IMR-90 (cell line): ENCODE data around the gene SESN1. TPM values are rescaled to one million over a fixed set of nuclear protein-coding genes. Genes with fewer than 3 reads are reported as not detected.

Source experiments
- ATAC-seq: fragments of 200-7000 bp; cut with Tn5 transposase; 2 replicates; pipeline ENCODE4 v1.9.1; 2020; ENCODE audit warnings: low read depth, mild to moderate bottlenecking, moderate library complexity
- BruUV-seq: library from RNA; stranded (reverse); fragments of 400-500 nt; replicated peaks from 2 replicates; lab custom pipeline; 2021; lab: Mats Ljungman, UMichigan
- CTCF ChIA-PET: fragments of 300-600 bp; formaldehyde crosslinking; extraction: SDS; loops from one replicate; lab custom pipeline; 2021; ENCODE audit warnings: antibody characterized with exemption; lab: Yijun Ruan, JAX
- POLR2A ChIA-PET: fragments of 300-600 bp; sonication (Branson Sonifier 250); formaldehyde crosslinking; loops from one replicate; lab custom pipeline; 2022; ENCODE audit warnings: antibody characterized with exemption; ENCODE audit not compliant: unreplicated experiment; lab: Charles Lee
- DNase-seq: peaks from one replicate; pipeline ENCODE4 v3.0.0; 2013
- H2AFZ ChIP-seq: replicated peaks from 2 replicates; pipeline ENCODE3; 2013; ENCODE audit warnings: low read length, mild to moderate bottlenecking; ENCODE audit not compliant: poor library complexity
- H2AK5ac ChIP-seq: 2 replicates; pipeline ENCODE4 v1.6.1; 2013; ENCODE audit warnings: low read depth, low read length, inconsistent platforms
- H2AK9ac ChIP-seq: replicated peaks from 2 replicates; pipeline ENCODE3; 2013; ENCODE audit warnings: mild to moderate bottlenecking, low read depth, low read length, moderate library complexity; ENCODE audit not compliant: poor library complexity
- H2BK120ac ChIP-seq: 2 replicates; pipeline ENCODE4 v1.6.1; 2013; ENCODE audit warnings: low read depth, low read length, inconsistent platforms
- H2BK15ac ChIP-seq: 3 replicates; pipeline ENCODE4 v1.6.1; 2013; ENCODE audit warnings: low read depth, low read length, inconsistent platforms
- H2BK20ac ChIP-seq: 2 replicates; pipeline ENCODE4 v1.6.1; 2013; ENCODE audit warnings: low read depth, mild to moderate bottlenecking, inconsistent platforms, low read length, moderate library complexity
- H2BK5ac ChIP-seq: 2 replicates; pipeline ENCODE4 v1.6.1; 2013; ENCODE audit warnings: mild to moderate bottlenecking, low read depth, low read length, inconsistent platforms; ENCODE audit not compliant: poor library complexity, severe bottlenecking
- H3K14ac ChIP-seq: replicated peaks from 2 replicates; pipeline ENCODE4 v1.6.1; 2013; ENCODE audit warnings: low read depth, low read length, inconsistent platforms
- H3K18ac ChIP-seq: 2 replicates; pipeline ENCODE4 v1.6.1; 2013; ENCODE audit warnings: low read depth, low read length, control low read depth
- H3K23ac ChIP-seq: 2 replicates; pipeline ENCODE4 v1.6.1; 2013; ENCODE audit warnings: low read depth, low read length, inconsistent platforms
- H3K27ac ChIP-seq: 2 replicates; pipeline ENCODE4 v1.5.1; 2013; ENCODE audit warnings: mild to moderate bottlenecking, control low read depth, low read length; ENCODE audit not compliant: insufficient read depth
- H3K27me3 ChIP-seq: 2 replicates; pipeline ENCODE4 v1.6.1; 2013; ENCODE audit warnings: low read length; ENCODE audit not compliant: control insufficient read depth, insufficient read depth
- H3K36me3 ChIP-seq: 2 replicates; pipeline ENCODE4 v1.6.1; 2013; ENCODE audit warnings: low read length, mixed read lengths; ENCODE audit not compliant: control insufficient read depth, insufficient read depth
- H3K4ac ChIP-seq: 2 replicates; pipeline ENCODE4 v1.6.1; 2013; ENCODE audit warnings: low read depth, low read length, inconsistent platforms
- H3K4me1 ChIP-seq: 2 replicates; pipeline ENCODE4 v1.6.1; 2013; ENCODE audit warnings: low read length, mixed read lengths; ENCODE audit not compliant: control insufficient read depth, insufficient read depth
- H3K4me2 ChIP-seq: 2 replicates; pipeline ENCODE4 v1.6.1; 2013; ENCODE audit warnings: low read depth, mild to moderate bottlenecking, control low read depth, low read length, moderate library complexity
- H3K4me3 ChIP-seq: 2 replicates; pipeline ENCODE4 v1.5.1; 2013; ENCODE audit warnings: low read depth, mild to moderate bottlenecking, control low read depth, low read length, moderate library complexity; ENCODE audit not compliant: insufficient read depth
- H3K56ac ChIP-seq: 2 replicates; pipeline ENCODE4 v1.6.1; 2013; ENCODE audit warnings: low read length, inconsistent platforms; ENCODE audit not compliant: insufficient read depth; ENCODE audit errors: extremely low read depth
- H3K79me1 ChIP-seq, 2 experiments: 2 replicates each; pipeline ENCODE4 v1.6.1; 2013; ENCODE audit warnings: low read length in 2 of 2, inconsistent platforms in 1 of 2, low read depth in 1 of 2
- H3K9ac ChIP-seq: 2 replicates; pipeline ENCODE4 v1.6.1; 2013; ENCODE audit warnings: low read depth, low read length, control low read depth
- H3K9me1 ChIP-seq: 2 replicates; pipeline ENCODE4 v1.6.1; 2013; ENCODE audit warnings: low read length, inconsistent platforms; ENCODE audit not compliant: insufficient read depth
- H3K9me3 ChIP-seq: 2 replicates; pipeline ENCODE4 v1.6.1; 2013; ENCODE audit warnings: low read length; ENCODE audit not compliant: control insufficient read depth, insufficient read depth
- H4K20me1 ChIP-seq: 2 replicates; pipeline ENCODE4 v1.6.1; 2013; ENCODE audit warnings: low read length, inconsistent platforms; ENCODE audit not compliant: insufficient read depth
- H4K5ac ChIP-seq: 2 replicates; pipeline ENCODE4 v1.6.1; 2013; ENCODE audit warnings: mild to moderate bottlenecking, low read depth, low read length, control low read depth
- H4K8ac ChIP-seq, 2 experiments: 2 replicates each; pipeline ENCODE4 v1.6.1; 2013; ENCODE audit warnings: low read depth in 2 of 2, low read length in 2 of 2, control low read depth in 1 of 2, inconsistent platforms in 1 of 2
- H4K91ac ChIP-seq: 2 replicates; pipeline ENCODE4 v1.6.1; 2013; ENCODE audit warnings: low read depth, low read length, inconsistent platforms; ENCODE audit not compliant: insufficient read depth
- BHLHE40 ChIP-seq: fragments of 150-350 bp; IDR thresholded peaks from 2 replicates; pipeline ENCODE4 v1.6.1; 2016; ENCODE audit warnings: mild to moderate bottlenecking, low read depth, low read length
- CEBPB ChIP-seq: IDR thresholded peaks from 2 replicates; pipeline ENCODE4 v1.6.1; 2012; ENCODE audit warnings: low read depth, low read length, improper control_type of control experiment
- CTCF ChIP-seq: conservative IDR thresholded peaks from 2 replicates; pipeline ENCODE4 v1.5.1; 2012; ENCODE audit warnings: mild to moderate bottlenecking, low read depth, low read length, improper control_type of control experiment
- FOS ChIP-seq: fragments of 150-350 bp; IDR thresholded peaks from 2 replicates; pipeline ENCODE4 v1.6.1; 2016; ENCODE audit warnings: low read depth, low read length
- MAFK ChIP-seq: IDR thresholded peaks from 2 replicates; pipeline ENCODE4 v1.6.1; 2012; ENCODE audit warnings: low read depth, low read length, improper control_type of control experiment
- MXI1 ChIP-seq: IDR thresholded peaks from 2 replicates; pipeline ENCODE4 v1.6.1; 2012; ENCODE audit warnings: low read depth, mild to moderate bottlenecking, low read length, moderate library complexity, borderline replicate concordance
- NFE2L2 ChIP-seq: fragments of 150-350 bp; IDR thresholded peaks from 2 replicates; pipeline ENCODE4 v1.6.1; 2016; ENCODE audit warnings: low read depth, mild to moderate bottlenecking, low read length
- POLR2A ChIP-seq: IDR thresholded peaks from 2 replicates; pipeline ENCODE4 v1.6.1; 2012; ENCODE audit warnings: mild to moderate bottlenecking, low read depth, low read length
- RAD21 ChIP-seq: IDR thresholded peaks from 2 replicates; pipeline ENCODE4 v1.6.1; 2012; ENCODE audit warnings: low read length, improper control_type of control experiment
- RCOR1 ChIP-seq: IDR thresholded peaks from 2 replicates; pipeline ENCODE4 v1.6.1; 2012; ENCODE audit warnings: mild to moderate bottlenecking, low read length, improper control_type of control experiment; ENCODE audit not compliant: insufficient replicate concordance
- RFX5 ChIP-seq: IDR thresholded peaks from 2 replicates; pipeline ENCODE4 v1.8.0; 2012; ENCODE audit warnings: low read depth, mild to moderate bottlenecking, low read length, moderate library complexity
- SMC3 ChIP-seq: fragments of 150-350 bp; IDR thresholded peaks from 2 replicates; pipeline ENCODE4 v1.6.1; 2016; ENCODE audit warnings: low read depth, mild to moderate bottlenecking, antibody characterized with exemption, low read length, moderate library complexity
- USF2 ChIP-seq: fragments of 150-350 bp; IDR thresholded peaks from 2 replicates; pipeline ENCODE4 v1.6.1; 2017; ENCODE audit warnings: mild to moderate bottlenecking, antibody characterized with exemption, low read length, low read depth
- WGBS, 2 experiments: methylation state at CpG; one replicate each; pipeline versions ENCODE4 v1.1.5 to v1.1.7; 2013; ENCODE audit warnings: missing lambda C conversion rate in 2 of 2; ENCODE audit not compliant: insufficient read length in 1 of 2; ENCODE audit errors: extremely low coverage in 2 of 2; 5-methylcytosine and 5-hydroxymethylcytosine counted together
- dilution Hi-C: fragments of 300-500 bp; cut with HindIII; formaldehyde crosslinking; loops from one replicate; pipeline ENCODE4 v1.14.3; 2018; ENCODE audit warnings: low sequenced_read_pairs; ENCODE audit not compliant: unreplicated experiment
- in situ Hi-C: fragments of 300-500 bp; cut with MboI; formaldehyde crosslinking; loops from 3 replicates; pipeline ENCODE4 v1.14.3; 2019; ENCODE audit warnings: low sequenced_read_pairs, inconsistent platforms, mixed read lengths
- intact Hi-C: fragments of 100-400 bp; cut with micrococcal nuclease; formaldehyde crosslinking; loops from 2 replicates; pipeline ENCODE4 v1.10.0; 2022
- polyA plus RNA-seq, 3 experiments: library from polyadenylated mRNA; depleted of rRNA; stranded (reverse); fragments of >200 nt; gene quantifications; 2 replicates each; pipeline ENCODE4 v1.2.3, GENCODE V29; 2012; ENCODE audit warnings: low replicate concordance in 1 of 3
- total RNA-seq: library from RNA; depleted of rRNA; stranded (reverse); fragments of >200 nt; gene quantifications from 2 replicates; pipeline ENCODE4 v1.2.3, GENCODE V29; 2012
- TF ChIP-seq, protein P1 (sequence below): fragments of 150-350 bp; IDR thresholded peaks from 2 replicates; pipeline ENCODE4 v1.6.1; 2016; ENCODE audit warnings: low read depth, mild to moderate bottlenecking, low read length, moderate library complexity, borderline replicate concordance

The SESN1 gene
- total and polyA plus RNA-seq, 2 of the 4 experiments (the other 2 are of a cell fraction): 9.7 to 16.7 TPM

- Histone ChIP-seq H2BK120ac (no peak overlapping the region), H3K4me2 (no peak overlapping the region), H2AFZ (no peak overlapping the region), H4K8ac (no peak overlapping the region), H2AK5ac (no peak overlapping the region), H3K4me3 (no peak overlapping the region), H3K9ac (no peak overlapping the region), H3K14ac (no peak overlapping the region), H3K9me1 (no peaks in the 10 kb centered on the region), H4K5ac (no peak overlapping the region), H3K4ac (no peak overlapping the region), H3K79me1 (no peaks in the 10 kb centered on the region), H3K56ac (no peak overlapping the region), H3K27me3 (no peaks in the 10 kb centered on the region), H3K9me3 (no peaks in the 10 kb centered on the region), H4K91ac (no peak overlapping the region), H3K4me1 (no peaks in the 10 kb centered on the region), H2BK20ac (no peak overlapping the region), H2BK15ac (no peak overlapping the region), H2AK9ac (no peak overlapping the region), H3K18ac (no peak overlapping the region), H3K23ac (no peak overlapping the region), H2BK5ac (no peak overlapping the region), H4K20me1 (no peaks in the 10 kb centered on the region), H3K27ac (no peak overlapping the region), H3K36me3 (peaks cover 22% of the 10 kb centered on the region)
- no TSS peak for BruUV-seq
- TF ChIP-seq USF2: no peak
- no peak for TF ChIP-seq CTCF
- TF ChIP-seq, protein P1, sequence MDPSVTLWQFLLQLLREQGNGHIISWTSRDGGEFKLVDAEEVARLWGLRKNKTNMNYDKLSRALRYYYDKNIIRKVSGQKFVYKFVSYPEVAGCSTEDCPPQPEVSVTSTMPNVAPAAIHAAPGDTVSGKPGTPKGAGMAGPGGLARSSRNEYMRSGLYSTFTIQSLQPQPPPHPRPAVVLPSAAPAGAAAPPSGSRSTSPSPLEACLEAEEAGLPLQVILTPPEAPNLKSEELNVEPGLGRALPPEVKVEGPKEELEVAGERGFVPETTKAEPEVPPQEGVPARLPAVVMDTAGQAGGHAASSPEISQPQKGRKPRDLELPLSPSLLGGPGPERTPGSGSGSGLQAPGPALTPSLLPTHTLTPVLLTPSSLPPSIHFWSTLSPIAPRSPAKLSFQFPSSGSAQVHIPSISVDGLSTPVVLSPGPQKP: no peak
- no peak for TF ChIP-seq CEBPB
- TF ChIP-seq RCOR1: no peak
- no peak for TF ChIP-seq POLR2A
- TF ChIP-seq MXI1: no peak
- no peak for TF ChIP-seq NFE2L2
- no peak for TF ChIP-seq FOS
- TF ChIP-seq RFX5: no peak
- no peak for TF ChIP-seq MAFK
- TF ChIP-seq RAD21: no peak
- TF ChIP-seq BHLHE40: no peak
- TF ChIP-seq SMC3: no peak
- dilution Hi-C loops: no loop called here
- no peak for ATAC-seq
- intact Hi-C loops: loop anchor here (5.0 kb wide), 1 partner anchor 82 kb away; no protein-coding TSS in a partner anchor
- in situ Hi-C loops: no loop called here
- WGBS, 2 experiments: 100% methylated on average over 1 of the region's 3 CpGs; no CpG with 5 or more reads in 1 of the 2 experiments
- ChIA-PET CTCF (no interaction called here), POLR2A (no interaction called here)
- no peak for DNase-seq
Observed at GRCh38 chr6:108989700-108990099, 104.9 kb downstream of the SESN1 start.
